KOPT-K1 (cell line): Measurements from ENCODE around the gene PSMB11.
A peak's percentile ranks its signal among the peaks of the same experiment; 100 is the strongest.

ENCODE experiments used
- H3K27ac ChIP-seq: fragments of 200-600 bp; sonication (generic); 2 replicates; pipeline ENCODE4 v1.5.1; 2016; ENCODE audit warnings: antibody characterized with exemption, mild to moderate bottlenecking, low read depth, low read length; ENCODE audit not compliant: poor library complexity, severe bottlenecking
- H3K36me3 ChIP-seq: fragments of 200-600 bp; sonication (generic); 2 replicates; pipeline ENCODE4 v1.5.1; 2017; ENCODE audit warnings: antibody characterized with exemption, mild to moderate bottlenecking, low read length, moderate library complexity; ENCODE audit not compliant: insufficient read depth
- H3K9me3 ChIP-seq: fragments of 200-600 bp; sonication (generic); 2 replicates; pipeline ENCODE4 v1.5.1; 2017; ENCODE audit warnings: antibody characterized with exemption, low read length, mild to moderate bottlenecking; ENCODE audit not compliant: insufficient read depth, poor library complexity, severe bottlenecking

Gene PSMB11

GRCh38 chr14:23071921-23072539 is 30.0 kb downstream of the PSMB11 start:
- Histone ChIP-seq H3K36me3 (peaks cover 79% of the 10 kb centered on the region), H3K9me3 (no peaks in the 10 kb centered on the region), H3K27ac (peak overlapping the region; percentile 86)

DNA sequence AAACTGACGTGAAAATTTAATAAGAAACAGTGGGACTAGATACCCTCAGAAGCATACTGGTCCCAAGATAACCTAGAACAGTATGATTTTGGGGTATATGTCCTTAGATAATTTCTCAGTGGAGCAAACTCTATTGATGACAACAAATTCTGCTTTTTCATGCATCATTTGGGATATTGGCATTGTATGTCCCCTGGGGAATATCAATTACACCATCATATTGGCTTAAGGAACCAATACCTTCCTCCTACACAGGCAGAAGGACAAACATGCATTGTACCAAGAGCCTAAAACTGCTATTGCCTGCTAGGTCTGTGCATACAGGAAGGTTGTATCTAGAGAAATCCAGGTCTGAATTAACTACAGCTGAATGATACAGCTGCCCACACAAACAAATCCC is 32.9 kb downstream of the PSMB11 start:
- Histone ChIP-seq H3K27ac (no peak overlapping the region), H3K36me3 (peaks cover 79% of the 10 kb centered on the region), H3K9me3 (no peaks in the 10 kb centered on the region)

- Histone ChIP-seq H3K9me3 (no peaks in the 10 kb centered on the region), H3K27ac (no peak overlapping the region), H3K36me3 (peaks cover 96% of the 10 kb centered on the region)
These were observed 34.9 kb downstream of the PSMB11 start for GRCh38 chr14:23076785-23077408.

- H3K36me3 ChIP-seq: peaks cover 96% of the 10 kb centered on the region
- no peak overlapping the region for H3K27ac ChIP-seq
- H3K9me3 ChIP-seq: no peaks in the 10 kb centered on the region
These were observed 36.0 kb downstream of the PSMB11 start for GRCh38 chr14:23077962-23078361.

DNA sequence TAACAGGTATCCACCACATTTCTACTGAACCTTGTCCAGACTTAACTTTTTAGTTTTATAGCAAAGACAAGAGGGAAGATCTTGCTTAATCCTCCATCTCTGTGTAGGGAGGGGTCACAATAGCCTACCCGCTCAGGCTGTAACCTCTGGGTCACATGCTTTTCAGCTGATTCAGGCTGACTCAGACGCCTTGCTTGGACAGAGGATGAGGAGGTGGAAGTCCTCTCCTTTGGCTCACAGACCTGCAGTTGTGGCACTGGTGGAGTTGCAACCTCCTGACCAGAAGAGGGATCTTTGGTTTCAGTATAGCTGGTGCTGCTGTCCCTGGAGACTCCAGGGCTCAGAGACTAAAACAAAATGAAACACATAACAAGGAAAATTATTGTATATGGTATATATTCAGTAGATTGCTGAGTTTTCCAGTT is 36.7 kb downstream of the PSMB11 start:
- Histone ChIP-seq H3K9me3 (no peaks in the 10 kb centered on the region), H3K27ac (no peak overlapping the region), H3K36me3 (peaks cover 98% of the 10 kb centered on the region)

DNA sequence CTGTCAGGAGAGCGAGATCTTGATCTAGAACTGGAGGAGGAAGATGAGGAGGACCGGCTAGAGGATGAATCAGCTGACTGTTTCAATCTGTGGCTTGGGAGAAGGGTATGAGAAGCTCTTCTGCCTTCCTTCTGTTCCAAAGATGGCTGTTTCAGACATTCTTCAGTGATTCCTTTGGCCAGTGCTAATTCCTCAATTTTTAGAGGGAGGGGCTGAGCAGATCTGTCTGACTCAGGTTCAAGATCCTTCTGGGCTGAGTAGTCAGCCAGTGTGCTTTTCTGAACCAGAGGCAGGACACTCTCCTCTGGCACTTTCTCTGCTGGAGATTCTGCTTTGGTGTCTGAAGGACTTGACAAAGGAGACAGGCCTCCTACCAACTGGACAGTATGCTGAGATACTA is 37.7 kb downstream of the PSMB11 start:
- H3K9me3 ChIP-seq: no peaks in the 10 kb centered on the region
- H3K27ac ChIP-seq: no peak overlapping the region
- H3K36me3 ChIP-seq: peaks cover 99% of the 10 kb centered on the region

GRCh38 chr14:23080474-23080873 is 38.5 kb downstream of the PSMB11 start:
- no peaks in the 10 kb centered on the region for H3K9me3 ChIP-seq
- H3K36me3 ChIP-seq: peaks cover 99% of the 10 kb centered on the region
- no peak overlapping the region for H3K27ac ChIP-seq

DNA sequence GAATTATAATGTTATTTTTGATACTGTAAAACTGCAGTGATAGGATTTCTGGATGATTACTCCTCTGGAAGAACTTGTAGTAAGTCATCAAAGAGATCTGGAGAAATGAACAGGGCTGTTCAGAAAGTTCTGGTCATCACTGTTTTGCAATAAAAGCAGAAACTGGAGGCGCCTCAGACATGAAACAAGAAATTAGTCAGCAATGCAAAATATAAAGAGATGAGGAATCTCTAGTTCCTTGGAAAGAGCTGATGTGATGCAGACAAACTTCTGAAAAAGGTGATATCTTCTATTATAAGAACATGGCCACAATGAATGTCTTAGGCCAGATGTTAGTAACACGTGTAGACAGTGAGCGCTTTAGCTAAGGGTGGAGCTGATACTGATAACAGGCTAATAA is 43.4 kb downstream of the PSMB11 start:
- no peaks in the 10 kb centered on the region for H3K9me3 ChIP-seq
- H3K36me3 ChIP-seq: peaks cover 99% of the 10 kb centered on the region
- no peak overlapping the region for H3K27ac ChIP-seq

GRCh38 chr14:23086565-23086964 is 44.6 kb downstream of the PSMB11 start:
- Histone ChIP-seq H3K27ac (no peak overlapping the region), H3K36me3 (peaks cover 99% of the 10 kb centered on the region), H3K9me3 (no peaks in the 10 kb centered on the region)

GRCh38 chr14:23089498-23090253 is 47.7 kb downstream of the PSMB11 start:
- H3K27ac ChIP-seq: no peak overlapping the region
- peaks cover 90% of the 10 kb centered on the region for H3K36me3 ChIP-seq
- no peaks in the 10 kb centered on the region for H3K9me3 ChIP-seq

- H3K36me3 ChIP-seq: peaks cover 84% of the 10 kb centered on the region
- H3K9me3 ChIP-seq: no peaks in the 10 kb centered on the region
- H3K27ac ChIP-seq: no peak overlapping the region
These were observed 48.2 kb downstream of the PSMB11 start for GRCh38 chr14:23090254-23090636.

DNA sequence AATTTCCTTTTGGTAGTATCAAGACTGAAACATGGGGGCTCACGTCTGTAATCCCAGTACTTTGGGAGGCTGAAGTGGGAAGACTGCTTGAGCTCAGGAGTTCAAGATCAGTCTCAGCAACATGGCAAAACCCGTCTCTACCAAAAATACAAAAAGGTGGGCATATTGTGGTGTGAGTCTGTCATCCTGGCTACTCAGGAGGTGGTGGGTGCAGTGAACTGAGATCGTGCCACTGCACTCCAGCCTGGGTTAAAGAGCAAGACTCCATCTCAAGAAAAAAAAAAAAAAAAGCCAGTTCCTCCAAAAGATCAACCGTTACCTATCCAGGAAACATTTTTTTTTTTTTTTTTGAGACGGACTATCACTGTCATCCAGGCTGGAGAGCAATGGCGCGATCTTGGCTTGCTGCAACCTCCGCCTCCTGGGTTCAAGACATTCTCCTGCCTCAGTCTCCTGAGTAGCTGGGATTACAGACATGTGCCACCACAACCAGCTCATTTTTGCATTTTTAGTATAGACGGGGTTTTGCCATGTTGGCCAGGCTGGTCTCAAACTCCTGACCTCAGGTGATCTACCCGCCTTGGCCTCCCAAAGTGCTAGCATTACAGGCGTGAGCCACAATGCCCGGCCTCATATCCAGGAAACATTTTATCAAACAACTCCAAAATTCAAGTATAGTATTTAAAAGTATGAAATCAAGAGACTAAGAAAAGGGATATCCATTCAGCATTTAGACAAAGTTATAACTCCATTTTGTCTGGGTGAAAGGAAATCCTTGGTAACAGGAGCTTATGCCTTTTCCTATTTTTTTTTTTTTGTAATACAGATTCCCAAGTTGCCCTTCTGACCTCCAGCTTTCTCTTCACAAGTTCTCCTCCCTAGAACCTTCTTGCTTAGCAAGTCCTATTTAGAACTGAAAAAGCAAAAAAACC is 49.5 kb downstream of the PSMB11 start:
- no peak overlapping the region for H3K27ac ChIP-seq
- no peaks in the 10 kb centered on the region for H3K9me3 ChIP-seq
- H3K36me3 ChIP-seq: peaks cover 71% of the 10 kb centered on the region

- Histone ChIP-seq H3K9me3 (no peaks in the 10 kb centered on the region), H3K27ac (no peak overlapping the region), H3K36me3 (peaks cover 62% of the 10 kb centered on the region)
These were observed 51.1 kb downstream of the PSMB11 start for GRCh38 chr14:23093104-23093503.

GRCh38 chr14:23093526-23093925 is 51.5 kb downstream of the PSMB11 start:
- no peak overlapping the region for H3K27ac ChIP-seq
- H3K9me3 ChIP-seq: no peaks in the 10 kb centered on the region
- peaks cover 62% of the 10 kb centered on the region for H3K36me3 ChIP-seq
